ENCODE results near the gene MLLT1.

MLLT1 gene

GRCh38 chr19:6234527-6234926 is 45.2 kb downstream of the MLLT1 start:
- ChIA-PET CTCF (interaction anchor here (0.6 to 1.2 kb wide), 2 partner anchors 16 to 213 kb away, joined by 3 to 7 read pairs; no protein-coding TSS in a partner anchor), POLR2A (ENCODE audit: low non-redundant PET) (no interaction called here)
- TF ChIP-seq CTCF (conservative IDR thresholded peaks at IDR 0.05; ENCODE audit: low read depth) = no peak
- DNase-seq (ENCODE audit: low spot score) = no peak
- peak overlapping the region; percentile 99 for H3K27ac ChIP-seq

GRCh38 chr19:6233827-6234511 is 45.8 kb downstream of the MLLT1 start:
- DNase-seq (ENCODE audit: low spot score) = no peak
- no peak for TF ChIP-seq CTCF (conservative IDR thresholded peaks at IDR 0.05; ENCODE audit: low read depth)
- POLR2A ChIA-PET (ENCODE audit: low non-redundant PET) = no interaction called here

GRCh38 chr19:6233056-6233826 is 46.5 kb downstream of the MLLT1 start:
- no peak for DNase-seq (ENCODE audit: low spot score)
- POLR2A ChIA-PET (ENCODE audit: low non-redundant PET) = interaction anchor here (1.2 kb wide), 1 partner anchor 65 kb away, joined by 3 read pairs; no protein-coding TSS in a partner anchor
- peak overlapping the region; percentile 99 for H3K27ac ChIP-seq
- CTCF ChIA-PET = interaction anchor here (0.7 kb wide), 1 partner anchor 1312 kb away, joined by 4 read pairs; no protein-coding TSS in a partner anchor
- no peak for TF ChIP-seq CTCF (conservative IDR thresholded peaks at IDR 0.05; ENCODE audit: low read depth)

More at GRCh38 chr19:6233827-6234511, 45.8 kb downstream of the MLLT1 start:
- peak overlapping the region; percentile 99 for H3K27ac ChIP-seq
- CTCF ChIA-PET = interaction anchor here (1.2 kb wide), 1 partner anchor 15 kb away, joined by 7 read pairs; no protein-coding TSS in a partner anchor

- DNase-seq (ENCODE audit: low spot score) = peak; percentile 46
- H3K27ac ChIP-seq = peak overlapping the region; percentile 99
- POLR2A ChIA-PET (ENCODE audit: low non-redundant PET) = interaction anchor here (1.2 kb wide), 1 partner anchor 65 kb away, joined by 3 read pairs; no protein-coding TSS in a partner anchor
- TF ChIP-seq CTCF (conservative IDR thresholded peaks at IDR 0.05; ENCODE audit: low read depth) = no peak
- CTCF ChIA-PET = interaction anchor here (0.7 to 1.0 kb wide), 2 partner anchors 14 to 1312 kb away, joined by 4 read pairs; no protein-coding TSS in a partner anchor
These were observed 47.1 kb downstream of the MLLT1 start for GRCh38 chr19:6232601-6233055.

GRCh38 chr19:6230991-6231448 is 48.8 kb downstream of the MLLT1 start:
- ChIA-PET POLR2A (ENCODE audit: low non-redundant PET) (interaction anchor here (0.9 kb wide), 1 partner anchor 142 kb away, joined by 9 read pairs; the partner anchor contains the start of gene ALKBH7), CTCF (interaction anchor here (0.6 to 1.0 kb wide), 2 partner anchors 13 to 181 kb away, joined by 3 to 6 read pairs; no protein-coding TSS in a partner anchor)
- peak overlapping the region; percentile 99 for H3K27ac ChIP-seq
- TF ChIP-seq CTCF (conservative IDR thresholded peaks at IDR 0.05; ENCODE audit: low read depth) = no peak
- no peak for DNase-seq (ENCODE audit: low spot score)
